ENCODE measurements around the gene ADCK1.

DNA sequence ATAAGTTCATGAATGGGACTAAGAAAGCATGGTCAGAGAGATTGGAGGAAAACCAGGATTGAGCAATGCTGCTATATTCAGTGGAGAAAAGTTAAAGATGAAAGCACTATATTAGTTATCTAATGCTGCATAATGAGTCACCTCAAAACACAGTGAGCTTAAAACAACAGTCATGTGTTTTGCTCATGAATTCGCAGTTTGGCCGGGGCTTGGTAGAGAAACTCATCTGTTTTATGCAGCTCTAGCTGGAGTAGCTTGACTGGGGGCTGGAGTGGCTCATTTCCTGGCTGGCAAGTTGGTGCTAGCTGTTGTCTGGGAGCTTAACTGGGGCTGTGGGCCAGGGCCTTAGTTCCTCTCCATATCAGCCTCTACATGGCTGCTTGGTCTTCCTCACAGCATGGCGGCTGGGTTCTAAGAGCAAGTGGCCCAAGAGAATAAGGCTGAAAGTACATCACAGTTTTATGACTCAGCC is 90.1 kb downstream of the ADCK1 start:
- TF ChIP-seq CTCF (tag by site-specific recombination; IDR thresholded peaks at IDR 0.05) (no peak), KLF1 (tag by site-specific recombination; IDR thresholded peaks at IDR 0.05) (no peak), YY2 (tag by site-specific recombination; IDR thresholded peaks at IDR 0.05) (no peak), ZNF155 (tag by site-specific recombination; IDR thresholded peaks at IDR 0.05) (no peak), ZNF416 (tag by site-specific recombination; IDR thresholded peaks at IDR 0.05) (no peak), ZNF302 (tag by site-specific recombination; IDR thresholded peaks at IDR 0.05; ENCODE audit: low read depth) (no peak), ZNF776 (tag by site-specific recombination; IDR thresholded peaks at IDR 0.05; ENCODE audit: borderline replicate concordance) (no peak), ZNF555 (tag by site-specific recombination; conservative IDR thresholded peaks at IDR 0.05) (no peak)
- TF ChIP-seq, protein P1, sequence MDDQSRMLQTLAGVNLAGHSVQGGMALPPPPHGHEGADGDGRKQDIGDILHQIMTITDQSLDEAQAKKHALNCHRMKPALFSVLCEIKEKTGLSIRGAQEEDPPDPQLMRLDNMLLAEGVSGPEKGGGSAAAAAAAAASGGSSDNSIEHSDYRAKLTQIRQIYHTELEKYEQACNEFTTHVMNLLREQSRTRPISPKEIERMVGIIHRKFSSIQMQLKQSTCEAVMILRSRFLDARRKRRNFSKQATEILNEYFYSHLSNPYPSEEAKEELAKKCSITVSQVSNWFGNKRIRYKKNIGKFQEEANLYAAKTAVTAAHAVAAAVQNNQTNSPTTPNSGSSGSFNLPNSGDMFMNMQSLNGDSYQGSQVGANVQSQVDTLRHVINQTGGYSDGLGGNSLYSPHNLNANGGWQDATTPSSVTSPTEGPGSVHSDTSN (CRISPR knock-in tag; IDR thresholded peaks at IDR 0.05), result no peak

All from HEK293 (cell line).